ENCODE data around the gene STK38. TPM values are rescaled to one million over a fixed set of nuclear protein-coding genes. Genes with fewer than 3 reads are reported as not detected.

The STK38 gene

DNA sequence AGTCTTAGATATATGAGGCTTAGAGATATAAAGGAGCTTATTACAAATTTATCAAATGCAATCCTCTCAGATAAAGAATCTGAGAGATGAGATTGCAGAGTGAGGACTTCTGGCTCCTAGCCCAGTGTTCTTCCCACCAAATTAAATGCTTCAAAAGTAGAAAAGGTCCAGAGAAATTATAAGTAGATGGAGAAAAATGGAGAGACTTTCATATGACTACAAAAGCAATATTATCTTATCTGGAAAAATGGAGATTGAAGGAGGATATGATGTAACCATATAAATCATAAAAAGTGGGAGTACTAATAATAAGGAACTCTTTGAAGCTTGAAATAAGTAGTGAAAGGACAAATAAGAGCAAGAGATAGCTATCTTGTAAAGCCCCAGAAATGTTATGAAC is 101.7 kb downstream of the STK38 start:
- Histone ChIP-seq H3K4ac (ENCODE audit: low read depth, low read length) (no peak overlapping the region), H3K27ac (ENCODE audit: low read depth, low read length) (no peak overlapping the region), H2BK15ac (replicated peaks; ENCODE audit: low read depth) (no peak overlapping the region)

DNA sequence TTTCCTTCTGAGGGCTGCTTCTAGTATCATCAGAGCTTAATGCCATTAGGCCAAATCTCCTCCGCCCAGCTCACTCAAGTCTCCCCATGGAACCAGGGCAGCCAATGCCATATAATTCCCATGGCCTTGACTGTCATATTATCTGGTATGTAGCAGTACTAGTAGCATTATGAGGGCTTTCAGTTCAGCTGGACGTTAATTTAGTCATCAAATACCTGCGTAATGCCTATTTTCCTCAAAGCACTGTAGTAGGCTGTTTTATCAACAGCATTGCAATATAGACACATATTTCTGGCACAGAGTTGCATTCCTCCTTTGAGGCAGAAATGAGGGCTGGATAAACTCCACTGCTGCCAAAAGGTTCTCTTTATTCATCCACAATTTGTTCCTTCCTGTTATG is 102.8 kb downstream of the STK38 start:
- no peak for DNase-seq
- Histone ChIP-seq H2BK120ac (ENCODE audit: low read depth, low read length) (no peak overlapping the region), H4K5ac (ENCODE audit: low read length) (no peak overlapping the region), H3K27ac (ENCODE audit: low read depth, low read length) (no peak overlapping the region), H3K18ac (ENCODE audit: low read length) (no peak overlapping the region), H3K23ac (ENCODE audit: low read length) (no peak overlapping the region), H3K79me2 (ENCODE audit: control insufficient read depth, insufficient read depth, low read length) (peaks cover 29% of the 10 kb centered on the region), H3K56ac (ENCODE audit: low read length) (peak overlapping the region; percentile 78), H4K8ac (ENCODE audit: low read depth, low read length) (no peak overlapping the region), H3K4me1 (ENCODE audit: control insufficient read depth, low read depth, low read length) (peaks cover 3% of the 10 kb centered on the region), H2AK5ac (ENCODE audit: low read length) (no peak overlapping the region), H2BK5ac (ENCODE audit: low read length) (no peak overlapping the region), H2BK15ac (replicated peaks; ENCODE audit: low read depth) (no peak overlapping the region), H3K27me3 (ENCODE audit: insufficient read depth, low read length, poor library complexity) (no peaks in the 10 kb centered on the region), H3K4ac (ENCODE audit: low read depth, low read length) (no peak overlapping the region), H3K9ac (ENCODE audit: low read length) (peak overlapping the region; percentile 97), H3K79me1 (ENCODE audit: low read length) (peaks cover 9% of the 10 kb centered on the region), H3K4me3 (ENCODE audit: low read length) (no peak overlapping the region), H3K4me2 (ENCODE audit: low read length) (peak overlapping the region; percentile 31), H3K36me3 (ENCODE audit: control insufficient read depth, insufficient read depth, low read length) (no peaks in the 10 kb centered on the region)
- no CpG with 5 or more reads among the region's 3 CpGs for WGBS (ENCODE audit: extremely low coverage, insufficient coverage, low lambda C conversion rate)

More for the DNA sequence above, 101.7 kb downstream of the STK38 start:
- H4K8ac ChIP-seq (ENCODE audit: low read depth, low read length): no peak overlapping the region
- H3K9ac ChIP-seq (ENCODE audit: low read length): no peak overlapping the region
- peaks cover 3% of the 10 kb centered on the region for H3K4me1 ChIP-seq (ENCODE audit: control insufficient read depth, low read depth, low read length)
- no peaks in the 10 kb centered on the region for H3K27me3 ChIP-seq (ENCODE audit: insufficient read depth, low read length, poor library complexity)
- H2AK5ac ChIP-seq (ENCODE audit: low read length): no peak overlapping the region
- H3K36me3 ChIP-seq (ENCODE audit: control insufficient read depth, insufficient read depth, low read length): no peaks in the 10 kb centered on the region
- no peak overlapping the region for H3K18ac ChIP-seq (ENCODE audit: low read length)
- no peak overlapping the region for H2BK5ac ChIP-seq (ENCODE audit: low read length)
- no peak for DNase-seq
- no peak overlapping the region for H3K4me2 ChIP-seq (ENCODE audit: low read length)
- H3K79me1 ChIP-seq (ENCODE audit: low read length): peaks cover 9% of the 10 kb centered on the region
- no peak overlapping the region for H3K56ac ChIP-seq (ENCODE audit: low read length)
- peaks cover 33% of the 10 kb centered on the region for H3K79me2 ChIP-seq (ENCODE audit: control insufficient read depth, insufficient read depth, low read length)
- H3K4me3 ChIP-seq (ENCODE audit: low read length): no peak overlapping the region
- no peak overlapping the region for H2BK120ac ChIP-seq (ENCODE audit: low read depth, low read length)
- no peak overlapping the region for H4K5ac ChIP-seq (ENCODE audit: low read length)
- no peak overlapping the region for H3K23ac ChIP-seq (ENCODE audit: low read length)

Small RNA genes lying within 50 kb of the gene (small RNA-seq; reads per million reads assigned to genes)
- not detected for gene RN7SL502P (ENCODE audit: insufficient read depth)

Measured in mesendoderm (in vitro differentiated cells).